Bronchial epithelial cell (primary cell): ENCODE data around the gene NUDT13. TPM values are rescaled to one million over a fixed set of nuclear protein-coding genes. Genes with fewer than 3 reads are reported as not detected.

ENCODE experiments used
- DNase-seq: peaks from one replicate; pipeline ENCODE4 v3.0.0-alpha.2; 2010; ENCODE audit warnings: low read depth
- FAIRE-seq: peaks from 2 replicates; lab custom pipeline; 2011; peaks lifted over from hg19 to GRCh38; lab: Jason Lieb, UNC
- H3K27me3 ChIP-seq: 2 replicates; pipeline ENCODE4 v1.5.1; 2011; ENCODE audit warnings: low read length; ENCODE audit not compliant: control insufficient read depth, insufficient read depth
- H3K36me3 ChIP-seq: 2 replicates; pipeline ENCODE4 v1.5.1; 2011; ENCODE audit warnings: low read length; ENCODE audit not compliant: control insufficient read depth, insufficient read depth
- H3K4me3 ChIP-seq: 2 replicates; pipeline ENCODE4 v1.5.1; 2011; ENCODE audit warnings: mild to moderate bottlenecking, low read depth, low read length, control low read depth
- total RNA-seq: library from RNA; depleted of rRNA; stranded (reverse); fragments of >200 nt; gene quantifications from 2 replicates; pipeline ENCODE4 v1.2.1, GENCODE V29; 2014
- TF ChIP-seq, protein P1 (sequence below): IDR thresholded peaks from 2 replicates; pipeline ENCODE4 v1.5.1; 2011; ENCODE audit warnings: mild to moderate bottlenecking, moderate library complexity, low read length, control low read depth, inconsistent platforms; ENCODE audit not compliant: insufficient read depth, severe bottlenecking

NUDT13 gene
- total RNA-seq, 1 donor from 2014 or later: 1.1 TPM

DNA sequence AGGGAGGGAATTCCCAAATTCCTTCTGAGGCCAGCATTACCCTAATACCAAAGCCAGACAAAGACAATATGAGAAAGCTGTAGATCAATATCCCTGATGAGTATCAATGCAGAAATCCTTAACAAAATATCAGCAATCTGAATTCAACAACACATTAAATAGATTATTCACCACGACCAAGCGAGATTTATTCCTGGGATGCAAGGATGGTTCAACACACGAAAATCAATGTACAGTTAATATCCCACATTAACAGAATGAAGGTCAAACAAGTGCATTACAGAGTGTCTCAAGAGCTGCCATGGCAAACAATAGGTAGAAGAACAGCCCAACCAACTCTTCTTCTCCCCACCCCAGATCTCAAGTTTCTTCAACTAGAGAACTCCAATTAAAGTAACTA lies 51.4 kb downstream of the NUDT13 start:
- Histone ChIP-seq H3K4me3 (no peak overlapping the region), H3K36me3 (peaks cover 4% of the 10 kb centered on the region), H3K27me3 (no peaks in the 10 kb centered on the region)
- no peak for DNase-seq
- FAIRE-seq: no peak
- TF ChIP-seq, protein P1, sequence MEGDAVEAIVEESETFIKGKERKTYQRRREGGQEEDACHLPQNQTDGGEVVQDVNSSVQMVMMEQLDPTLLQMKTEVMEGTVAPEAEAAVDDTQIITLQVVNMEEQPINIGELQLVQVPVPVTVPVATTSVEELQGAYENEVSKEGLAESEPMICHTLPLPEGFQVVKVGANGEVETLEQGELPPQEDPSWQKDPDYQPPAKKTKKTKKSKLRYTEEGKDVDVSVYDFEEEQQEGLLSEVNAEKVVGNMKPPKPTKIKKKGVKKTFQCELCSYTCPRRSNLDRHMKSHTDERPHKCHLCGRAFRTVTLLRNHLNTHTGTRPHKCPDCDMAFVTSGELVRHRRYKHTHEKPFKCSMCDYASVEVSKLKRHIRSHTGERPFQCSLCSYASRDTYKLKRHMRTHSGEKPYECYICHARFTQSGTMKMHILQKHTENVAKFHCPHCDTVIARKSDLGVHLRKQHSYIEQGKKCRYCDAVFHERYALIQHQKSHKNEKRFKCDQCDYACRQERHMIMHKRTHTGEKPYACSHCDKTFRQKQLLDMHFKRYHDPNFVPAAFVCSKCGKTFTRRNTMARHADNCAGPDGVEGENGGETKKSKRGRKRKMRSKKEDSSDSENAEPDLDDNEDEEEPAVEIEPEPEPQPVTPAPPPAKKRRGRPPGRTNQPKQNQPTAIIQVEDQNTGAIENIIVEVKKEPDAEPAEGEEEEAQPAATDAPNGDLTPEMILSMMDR: no peak

GRCh38 chr10:73163096-73163495 lies 52.8 kb downstream of the NUDT13 start:
- Histone ChIP-seq H3K4me3 (no peak overlapping the region), H3K27me3 (no peaks in the 10 kb centered on the region), H3K36me3 (peaks cover 4% of the 10 kb centered on the region)
- FAIRE-seq (no peak), DNase-seq (no peak)
- TF ChIP-seq, protein P1: no peak

- peak overlapping the region; percentile 82 for H3K4me3 ChIP-seq
- no peak for FAIRE-seq
Observed at GRCh38 chr10:73166972-73167371, 56.7 kb downstream of the NUDT13 start.

DNA sequence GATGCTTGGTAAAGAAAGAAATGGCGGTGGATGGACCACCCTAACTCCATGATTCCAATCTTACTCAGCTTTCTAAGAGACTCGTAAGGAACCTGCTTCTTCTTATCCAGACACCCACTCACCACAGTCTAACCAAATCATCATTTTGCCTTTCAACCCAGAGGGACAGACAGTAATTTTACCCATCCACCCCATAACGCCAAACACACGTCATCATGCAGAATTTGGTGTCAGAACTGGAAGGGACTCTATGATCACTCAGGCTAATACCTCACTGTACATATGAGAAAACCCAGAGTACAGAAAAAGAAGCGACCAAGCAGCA lies 57.2 kb downstream of the NUDT13 start:
- FAIRE-seq: no peak
- Histone ChIP-seq H3K36me3 (peaks cover 2% of the 10 kb centered on the region), H3K4me3 (peak overlapping the region; percentile 82), H3K27me3 (no peaks in the 10 kb centered on the region)
- TF ChIP-seq, protein P1: no peak
- no peak for DNase-seq

More at GRCh38 chr10:73166972-73167371, 56.7 kb downstream of the NUDT13 start:
- no peaks in the 10 kb centered on the region for H3K27me3 ChIP-seq
- DNase-seq: no peak
- TF ChIP-seq, protein P1: no peak
- peaks cover 2% of the 10 kb centered on the region for H3K36me3 ChIP-seq

DNA sequence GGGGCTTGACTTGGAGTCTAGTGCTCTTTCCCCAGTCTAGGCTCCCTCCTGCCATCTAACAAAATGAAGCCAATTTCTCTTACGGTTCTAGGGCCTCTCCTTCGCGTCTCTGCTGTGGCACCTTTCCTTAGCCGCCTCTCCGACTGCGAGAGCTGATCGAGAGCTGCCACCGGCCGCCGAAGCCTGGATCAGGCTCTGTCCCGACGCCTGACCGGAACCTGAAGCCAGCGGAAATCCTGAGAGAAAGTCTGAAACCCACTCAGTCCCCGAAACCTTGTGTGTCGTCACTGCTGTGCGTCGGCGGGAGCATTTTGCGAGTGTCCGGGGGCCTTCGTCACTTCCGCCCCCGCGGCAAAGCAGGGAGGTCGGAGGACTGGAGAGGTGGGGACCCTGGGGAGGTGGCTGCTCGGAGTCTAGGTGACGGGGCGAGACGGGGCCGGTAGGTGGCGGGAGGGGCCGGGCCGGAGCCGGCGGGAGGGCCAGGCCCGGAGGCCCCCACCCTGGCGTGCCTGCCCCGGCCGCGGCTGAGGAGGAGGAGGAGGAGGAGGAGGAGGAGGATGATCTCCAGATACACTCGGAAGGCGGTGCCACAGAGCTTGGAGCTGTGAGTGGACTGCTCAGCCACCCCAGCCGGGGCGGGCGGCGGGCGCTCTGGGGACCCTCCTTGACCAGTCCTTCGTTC lies 57.7 kb downstream of the NUDT13 start, which contains the start of the genes ECD and FAM149B1:
TSS of gene ECD (minus strand) at position 226 of the 682 bp plus-strand sequence. CDS start 4,071 bp downstream, outside the sequence.
TSS of gene FAM149B1 (plus strand) at position 337 of the 682 bp plus-strand sequence. CDS start at position 558, 221 bp downstream.
- peak; percentile 86 for DNase-seq
- Histone ChIP-seq H3K36me3 (peaks cover under 1% of the 10 kb centered on the region), H3K27me3 (no peaks in the 10 kb centered on the region), H3K4me3 (peak within 1 kb of the TSS; percentile 82)
- TF ChIP-seq, protein P1: no peak
- FAIRE-seq: no peak
